HEK293 (cell line): ENCODE results near the gene ABHD4.

Experiments
- CTCF ChIA-PET: fragments of 350-600 bp; formaldehyde crosslinking; extraction: SDS; loops from one replicate; lab custom pipeline; 2021; ENCODE audit warnings: antibody characterized with exemption; lab: Yijun Ruan, JAX
- POLR2A ChIA-PET: fragments of 300-600 bp; formaldehyde crosslinking; extraction: SDS; loops from one replicate; lab custom pipeline; 2020; ENCODE audit warnings: antibody characterized with exemption, inconsistent platforms; lab: Yijun Ruan, JAX
- H3K27ac ChIP-seq: fragments of 200-500 bp; sonication (Bioruptor generic); 2 replicates; pipeline ENCODE4 v1.5.1; 2014; ENCODE audit warnings: low read depth, low read length, control low read depth, inconsistent platforms; ENCODE audit errors: extremely low read depth
- H3K36me3 ChIP-seq, 2 experiments: fragments of 200-500 bp in 1 of 2; sonication (Bioruptor generic) in 1 of 2; 1 replicate in 1 of 2; 2 replicates in 1 of 2; pipeline ENCODE4 v1.5.1; 2014 to 2017; ENCODE audit warnings: inconsistent platforms in 2 of 2, low read length in 2 of 2; ENCODE audit not compliant: control insufficient read depth in 2 of 2, insufficient read depth in 1 of 2
- H3K4me1 ChIP-seq: fragments of 200-500 bp; sonication (Bioruptor generic); 2 replicates; pipeline ENCODE4 v1.5.1; 2014; ENCODE audit warnings: mild to moderate bottlenecking, low read length, inconsistent platforms; ENCODE audit not compliant: control insufficient read depth, insufficient read depth
- H3K4me3 ChIP-seq: 2 replicates; pipeline ENCODE4 v1.5.1; 2011; ENCODE audit warnings: low read depth, mild to moderate bottlenecking, control low read depth, low read length, moderate library complexity
- H3K9me3 ChIP-seq: fragments of 200-500 bp; sonication (Bioruptor generic); 2 replicates; pipeline ENCODE4 v1.5.1; 2014; ENCODE audit warnings: low read depth, low read length, inconsistent platforms; ENCODE audit not compliant: control insufficient read depth, insufficient read depth
- BCL11B ChIP-seq: fragments of 450-650 bp; formaldehyde crosslinking; IDR thresholded peaks from 2 replicates; pipeline ENCODE4 v1.5.1; 2016; ENCODE audit warnings: low read depth, missing biosample characterization, missing genetic modification characterization
- BCL6B ChIP-seq: fragments of 450-650 bp; formaldehyde crosslinking; IDR thresholded peaks from 2 replicates; pipeline ENCODE4 v1.5.1; 2017; ENCODE audit warnings: missing biosample characterization, missing genetic modification characterization
- EGR2 ChIP-seq: fragments of 450-650 bp; formaldehyde crosslinking; IDR thresholded peaks from 2 replicates; pipeline ENCODE4 v1.5.1; 2016; ENCODE audit warnings: low read depth, missing biosample characterization, missing genetic modification characterization
- FEZF1 ChIP-seq: fragments of 450-650 bp; formaldehyde crosslinking; IDR thresholded peaks from 2 replicates; pipeline ENCODE4 v1.5.1; 2016; ENCODE audit warnings: missing biosample characterization, missing genetic modification characterization
- SALL2 ChIP-seq: fragments of 450-650 bp; formaldehyde crosslinking; IDR thresholded peaks from 2 replicates; pipeline ENCODE4 v1.5.0; 2017; ENCODE audit warnings: missing biosample characterization, mild to moderate bottlenecking, missing genetic modification characterization, borderline replicate concordance
- ZBTB1 ChIP-seq: fragments of 450-650 bp; formaldehyde crosslinking; IDR thresholded peaks from 2 replicates; pipeline ENCODE4 v1.5.1; 2016; ENCODE audit warnings: missing biosample characterization, missing genetic modification characterization
- ZBTB20 ChIP-seq: fragments of 450-650 bp; formaldehyde crosslinking; IDR thresholded peaks from 2 replicates; pipeline ENCODE4 v1.5.1; 2016; ENCODE audit warnings: missing biosample characterization, missing genetic modification characterization
- ZFP37 ChIP-seq: fragments of 450-650 bp; formaldehyde crosslinking; IDR thresholded peaks from 2 replicates; pipeline ENCODE4 v1.5.1; 2016; ENCODE audit warnings: missing biosample characterization, missing genetic modification characterization
- ZNF132 ChIP-seq: fragments of 450-650 bp; formaldehyde crosslinking; IDR thresholded peaks from 2 replicates; pipeline ENCODE4 v1.5.1; 2017; ENCODE audit warnings: missing biosample characterization, missing genetic modification characterization, borderline replicate concordance
- ZNF140 ChIP-seq: fragments of 450-650 bp; formaldehyde crosslinking; IDR thresholded peaks from 2 replicates; pipeline ENCODE4 v1.5.1; 2016; ENCODE audit warnings: missing biosample characterization, missing genetic modification characterization
- ZNF148 ChIP-seq: fragments of 450-650 bp; formaldehyde crosslinking; IDR thresholded peaks from 2 replicates; pipeline ENCODE4 v1.5.0; 2017; ENCODE audit warnings: missing biosample characterization, missing genetic modification characterization, borderline replicate concordance
- ZNF16 ChIP-seq: fragments of 450-650 bp; formaldehyde crosslinking; IDR thresholded peaks from 2 replicates; pipeline ENCODE4 v1.5.1; 2016; ENCODE audit warnings: low read depth, missing biosample characterization, missing genetic modification characterization
- ZNF184 ChIP-seq: fragments of 450-650 bp; IDR thresholded peaks from 2 replicates; pipeline ENCODE4 v1.5.1; 2018; ENCODE audit warnings: missing biosample characterization, mild to moderate bottlenecking, missing genetic modification characterization
- ZNF2 ChIP-seq: fragments of 450-650 bp; formaldehyde crosslinking; IDR thresholded peaks from 2 replicates; pipeline ENCODE4 v1.5.1; 2016; ENCODE audit warnings: missing biosample characterization, missing genetic modification characterization
- ZNF211 ChIP-seq: fragments of 450-650 bp; formaldehyde crosslinking; IDR thresholded peaks from 2 replicates; pipeline ENCODE4 v1.5.1; 2016; ENCODE audit warnings: low read depth, missing biosample characterization, missing genetic modification characterization
- ZNF292 ChIP-seq: fragments of 450-650 bp; formaldehyde crosslinking; IDR thresholded peaks from 2 replicates; pipeline ENCODE4 v1.5.1; 2016; ENCODE audit warnings: low read depth, missing biosample characterization, missing genetic modification characterization, borderline replicate concordance
- ZNF473 ChIP-seq: fragments of 450-650 bp; formaldehyde crosslinking; IDR thresholded peaks from 2 replicates; pipeline ENCODE4 v1.5.1; 2017; ENCODE audit warnings: missing biosample characterization, missing genetic modification characterization
- ZNF521 ChIP-seq: fragments of 450-650 bp; formaldehyde crosslinking; IDR thresholded peaks from 2 replicates; pipeline ENCODE4 v1.5.1; 2017; ENCODE audit warnings: missing biosample characterization, mild to moderate bottlenecking, missing genetic modification characterization
- ZNF530 ChIP-seq: fragments of 450-650 bp; formaldehyde crosslinking; IDR thresholded peaks from 2 replicates; pipeline ENCODE4 v1.5.1; 2016; ENCODE audit warnings: low read depth, missing biosample characterization, missing genetic modification characterization
- ZNF548 ChIP-seq: fragments of 450-650 bp; formaldehyde crosslinking; IDR thresholded peaks from 2 replicates; pipeline ENCODE4 v1.5.1; 2016; ENCODE audit warnings: missing biosample characterization, missing genetic modification characterization
- ZNF549 ChIP-seq: fragments of 450-650 bp; IDR thresholded peaks from 2 replicates; pipeline ENCODE4 v1.5.1; 2018; ENCODE audit warnings: missing biosample characterization, missing genetic modification characterization, mild to moderate bottlenecking, inconsistent platforms, moderate library complexity
- ZNF561 ChIP-seq: fragments of 450-650 bp; IDR thresholded peaks from 2 replicates; pipeline ENCODE4 v1.5.1; 2018; ENCODE audit warnings: missing biosample characterization, missing genetic modification characterization, borderline replicate concordance
- ZNF585B ChIP-seq: fragments of 450-650 bp; formaldehyde crosslinking; IDR thresholded peaks from 2 replicates; pipeline ENCODE4 v1.5.1; 2016; ENCODE audit warnings: missing biosample characterization, missing genetic modification characterization
- ZNF670 ChIP-seq: fragments of 450-650 bp; formaldehyde crosslinking; IDR thresholded peaks from 2 replicates; pipeline ENCODE4 v1.5.1; 2016; ENCODE audit warnings: missing biosample characterization, missing genetic modification characterization, low read depth
- ZNF776 ChIP-seq: fragments of 450-650 bp; formaldehyde crosslinking; IDR thresholded peaks from 2 replicates; pipeline ENCODE4 v1.5.0; 2017; ENCODE audit warnings: missing biosample characterization, missing genetic modification characterization, borderline replicate concordance
- ZSCAN30 ChIP-seq: fragments of 450-650 bp; IDR thresholded peaks from 2 replicates; pipeline ENCODE4 v1.5.1; 2018; ENCODE audit warnings: missing biosample characterization, mild to moderate bottlenecking, missing genetic modification characterization, moderate library complexity
- ZXDB ChIP-seq: fragments of 450-650 bp; formaldehyde crosslinking; IDR thresholded peaks from 2 replicates; pipeline ENCODE4 v1.5.1; 2016; ENCODE audit warnings: missing biosample characterization, missing genetic modification characterization

Gene ABHD4

DNA sequence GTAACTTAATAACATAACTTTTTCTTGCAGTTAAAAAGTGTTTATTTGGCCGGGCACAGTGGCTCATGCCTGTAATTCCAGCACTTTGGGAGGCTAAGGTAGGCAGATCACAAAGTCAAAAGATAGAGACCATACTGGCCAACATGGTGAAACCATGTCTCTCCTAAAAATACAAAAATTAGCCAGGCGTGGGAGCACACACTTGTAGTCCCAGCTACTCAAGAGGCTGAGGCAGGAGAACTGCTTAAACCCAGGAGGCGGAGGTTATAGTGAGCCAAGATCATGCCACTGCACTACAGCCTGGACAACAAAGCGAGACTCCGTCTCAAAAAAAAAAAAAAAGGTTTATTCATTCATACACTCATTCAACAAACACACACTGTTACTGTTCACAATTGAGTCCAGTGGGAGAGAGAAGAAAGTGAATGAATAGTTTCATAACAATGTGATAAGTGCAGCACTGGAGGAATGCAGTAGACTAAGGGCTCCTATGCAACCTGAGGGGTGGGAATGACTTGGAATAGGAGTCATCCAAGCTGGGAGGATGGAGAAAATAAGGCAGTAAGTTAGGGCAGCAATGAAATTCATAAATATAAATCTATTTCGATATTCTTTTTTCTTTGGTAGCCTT is 28.9 kb upstream of the ABHD4 start:
- TF ChIP-seq ZNF132 (tag by site-specific recombination) (no peak), ZNF521 (tag by site-specific recombination) (no peak), ZNF473 (tag by site-specific recombination) (no peak), ZNF670 (tag by site-specific recombination) (no peak), ZNF585B (tag by site-specific recombination) (no peak), ZNF548 (tag by site-specific recombination) (no peak), ZBTB1 (no peak), ZNF184 (tag by site-specific recombination) (no peak), BCL6B (no peak), ZNF148 (tag by site-specific recombination) (no peak), ZNF292 (tag by site-specific recombination) (no peak), ZNF549 (tag by site-specific recombination) (no peak), ZBTB20 (tag by site-specific recombination) (no peak), ZNF140 (tag by site-specific recombination) (no peak), ZNF776 (tag by site-specific recombination) (no peak)
- Histone ChIP-seq H3K36me3 (peaks cover 60 to 73% of the 10 kb centered on the region in 2 experiments), H3K9me3 (no peaks in the 10 kb centered on the region), H3K4me1 (peaks cover 2% of the 10 kb centered on the region; the same call in 1 of the 2 replicates), H3K4me3 (no peak overlapping the region), H3K27ac (no peak overlapping the region)
- ChIA-PET CTCF (interaction anchor here (0.5 to 4.6 kb wide), 36 partner anchors 8 to 395 kb away, joined by 3 to 91 read pairs (median 6); partner anchors contain the start of genes DAD1, OR6J1 and OXA1L), POLR2A (no interaction called here)

DNA sequence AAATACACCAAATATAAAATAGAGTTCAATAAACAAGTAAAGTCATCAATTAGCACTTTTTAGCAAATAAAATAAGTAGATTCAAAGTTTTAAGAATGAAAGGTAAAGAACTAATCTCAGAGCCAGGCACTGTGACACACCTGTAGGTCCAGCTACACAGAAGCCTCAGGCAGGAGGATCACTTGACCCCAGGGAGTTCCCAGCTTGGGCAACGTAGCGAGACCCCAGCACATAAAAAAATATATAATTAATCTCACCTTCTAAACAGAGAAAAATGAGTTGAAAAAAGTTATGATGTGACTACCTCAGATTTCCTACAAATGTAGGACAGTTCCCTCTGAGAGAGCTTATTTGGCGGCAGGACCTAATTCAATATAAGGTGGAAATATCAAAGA is 28.4 kb upstream of the ABHD4 start:
- no peaks in the 10 kb centered on the region for H3K9me3 ChIP-seq
- CTCF ChIA-PET = interaction anchor here (0.5 to 4.6 kb wide), 73 partner anchors 9 to 656 kb away, joined by 3 to 91 read pairs (median 4); partner anchors contain the start of genes ABHD4, DAD1, OR6J1 and OXA1L
- H3K27ac ChIP-seq = no peak overlapping the region
- no peak overlapping the region for H3K4me3 ChIP-seq
- peaks cover 65 to 73% of the 10 kb centered on the region in 2 experiments for H3K36me3 ChIP-seq
- peaks cover 2% of the 10 kb centered on the region; the same call in 1 of the 2 replicates for H3K4me1 ChIP-seq
- no peak for TF ChIP-seq ZNF211 (tag by site-specific recombination)
- TF ChIP-seq ZSCAN30 = no peak
- no peak for TF ChIP-seq ZNF561 (tag by site-specific recombination)
- no peak for TF ChIP-seq ZFP37 (tag by site-specific recombination)
- no peak for TF ChIP-seq ZNF2 (tag by site-specific recombination)
- no peak for TF ChIP-seq SALL2 (tag by site-specific recombination)
- TF ChIP-seq ZNF16 (tag by site-specific recombination) = no peak
- no peak for TF ChIP-seq ZXDB
- no peak for TF ChIP-seq FEZF1 (tag by site-specific recombination)
- TF ChIP-seq EGR2 (tag by site-specific recombination) = no peak
- TF ChIP-seq BCL11B = no peak
- no peak for TF ChIP-seq ZNF530
- TF ChIP-seq ZBTB20 (tag by site-specific recombination) = no peak
- POLR2A ChIA-PET = interaction anchor here (0.6 to 0.9 kb wide), 2 partner anchors 314 to 404 kb away, joined by 3 read pairs; partner anchors contain the start of gene REM2
